Measurements from ENCODE around the gene SSBP4.

Gene SSBP4

DNA sequence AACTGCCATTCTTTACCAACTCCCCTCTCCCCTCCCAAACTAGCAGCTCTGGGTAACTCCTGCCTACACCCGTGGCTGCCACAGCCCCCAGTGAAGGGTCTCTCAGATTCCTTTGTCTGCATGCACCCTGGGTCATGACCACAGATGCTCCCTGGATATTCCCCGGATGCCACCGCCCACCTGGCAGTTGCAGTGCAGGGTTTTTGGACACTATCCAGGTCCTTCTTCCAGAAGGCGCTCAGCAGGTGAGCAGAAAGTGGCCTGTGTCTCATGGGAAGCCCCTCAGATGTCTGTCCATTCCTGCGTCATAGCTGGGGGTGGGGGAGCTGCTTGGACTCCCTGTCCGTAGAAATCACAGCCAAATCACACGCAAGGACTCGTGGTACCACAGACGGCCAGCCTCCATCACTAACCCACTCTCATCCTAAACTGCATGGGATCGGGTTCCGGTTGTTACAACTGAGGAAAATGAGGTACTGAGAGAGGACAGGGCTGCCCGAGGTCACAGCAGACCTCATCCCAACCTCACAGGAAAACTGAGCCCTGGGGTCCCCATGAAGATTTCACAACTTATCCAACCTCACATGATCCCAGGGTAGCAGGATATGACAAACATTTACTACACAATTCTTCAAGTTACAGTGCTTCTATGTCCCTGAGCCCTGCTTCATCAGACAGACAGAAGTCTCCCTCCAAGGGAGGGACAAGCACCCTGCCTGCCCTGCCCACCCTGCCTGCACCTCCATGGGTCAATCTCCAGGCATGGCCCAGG is 64.1 kb downstream of the SSBP4 start:
- TF ChIP-seq POLR2AphosphoS5 (IDR thresholded peaks at IDR 0.05; ENCODE audit: low read depth, low read length) (no peak), TAF1 (IDR thresholded peaks at IDR 0.05; ENCODE audit: borderline replicate concordance, insufficient read depth, low read length) (no peak)

All from PFSK-1 (cell line).